ENCODE results near the gene DACT1. TPM values are rescaled to one million over a fixed set of nuclear protein-coding genes. Genes with fewer than 3 reads are reported as not detected.

DACT1 gene
- total RNA-seq, 2 experiments from 2014 or later, result 0.58 to 1.1 TPM

- POLR2A ChIA-PET, result interaction anchor here (0.5 kb wide), 1 partner anchor 634 kb away, joined by 3 read pairs; no protein-coding TSS in a partner anchor
- peaks cover 54% of the 10 kb centered on the region for H3K27me3 Mint-ChIP-seq (ENCODE audit: low read depth)
- CTCF ChIA-PET, result interaction anchor here (7.2 kb wide), 1 partner anchor 137 kb away, joined by 39 read pairs; no protein-coding TSS in a partner anchor
- DNase-seq (peak; percentile 27), ATAC-seq (peak; percentile 55)
- H3K27ac Mint-ChIP-seq, result no peak overlapping the region
- H3K4me1 Mint-ChIP-seq (ENCODE audit: low read depth), result peaks cover 24% of the 10 kb centered on the region
- peak overlapping the region; percentile 67 for H3K4me3 Mint-ChIP-seq
- H3K9me3 Mint-ChIP-seq (ENCODE audit: insufficient read depth), result no peaks in the 10 kb centered on the region
- no peaks in the 10 kb centered on the region for H3K36me3 Mint-ChIP-seq (ENCODE audit: low read depth)
Measured at GRCh38 chr14:58638231-58639197, 752 bp downstream of the DACT1 start.

DNA sequence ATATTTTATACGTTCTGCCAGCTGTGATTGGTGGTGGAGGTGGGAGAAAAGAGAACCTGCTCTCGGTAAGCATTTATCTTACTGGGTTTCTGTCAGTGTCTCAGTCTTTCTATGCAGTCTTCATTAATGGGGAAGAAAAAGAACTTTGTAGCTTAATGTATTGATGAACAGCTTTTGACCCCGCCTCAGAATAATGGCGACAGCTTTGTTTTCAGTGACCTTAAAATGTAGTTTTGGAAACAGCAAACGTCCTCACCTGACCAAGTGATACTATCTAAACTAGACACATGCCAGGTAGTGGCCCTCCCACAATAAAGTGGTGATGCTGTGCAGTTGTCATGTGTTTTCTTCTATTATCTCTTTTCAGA, 1.4 kb downstream of the DACT1 start:
- Mint-ChIP-seq H3K36me3 (ENCODE audit: low read depth) (no peaks in the 10 kb centered on the region), H3K27ac (no peak overlapping the region), H3K4me1 (ENCODE audit: low read depth) (peaks cover 24% of the 10 kb centered on the region), H3K4me3 (peak overlapping the region; percentile 67), H3K9me3 (ENCODE audit: insufficient read depth) (no peaks in the 10 kb centered on the region), H3K27me3 (ENCODE audit: low read depth) (peaks cover 48% of the 10 kb centered on the region)
- ChIA-PET CTCF (interaction anchor here (7.2 kb wide), 1 partner anchor 137 kb away, joined by 39 read pairs; no protein-coding TSS in a partner anchor), POLR2A (no interaction called here)
- no peak for DNase-seq
- no peak for ATAC-seq

- DNase-seq (no peak), ATAC-seq (no peak)
- Mint-ChIP-seq H3K27me3 (ENCODE audit: low read depth) (peaks cover 41% of the 10 kb centered on the region), H3K4me3 (no peak overlapping the region), H3K4me1 (ENCODE audit: low read depth) (peaks cover 22% of the 10 kb centered on the region), H3K27ac (no peak overlapping the region), H3K9me3 (ENCODE audit: insufficient read depth) (no peaks in the 10 kb centered on the region), H3K36me3 (ENCODE audit: low read depth) (no peaks in the 10 kb centered on the region)
- ChIA-PET POLR2A (no interaction called here), CTCF (interaction anchor here (7.2 kb wide), 1 partner anchor 138 kb away, joined by 39 read pairs; no protein-coding TSS in a partner anchor)
Measured at GRCh38 chr14:58639842-58640484, 2.2 kb downstream of the DACT1 start.

GRCh38 chr14:58640959-58641358, 3.2 kb downstream of the DACT1 start:
- no peaks in the 10 kb centered on the region for H3K9me3 Mint-ChIP-seq (ENCODE audit: insufficient read depth)
- ChIA-PET POLR2A (no interaction called here), CTCF (interaction anchor here (0.7 to 7.2 kb wide), 3 partner anchors 45 to 139 kb away, joined by 3 to 39 read pairs (median 3); no protein-coding TSS in a partner anchor)
- H3K27me3 Mint-ChIP-seq (ENCODE audit: low read depth), result peaks cover 36% of the 10 kb centered on the region
- H3K4me3 Mint-ChIP-seq, result no peak overlapping the region
- peaks cover 21% of the 10 kb centered on the region for H3K4me1 Mint-ChIP-seq (ENCODE audit: low read depth)
- no peak for ATAC-seq
- H3K27ac Mint-ChIP-seq, result no peak overlapping the region
- no peaks in the 10 kb centered on the region for H3K36me3 Mint-ChIP-seq (ENCODE audit: low read depth)
- DNase-seq, result no peak

- ChIA-PET CTCF (interaction anchor here (1.6 to 7.2 kb wide), 2 partner anchors 45 to 140 kb away, joined by 3 to 39 read pairs; no protein-coding TSS in a partner anchor), POLR2A (no interaction called here)
- no peaks in the 10 kb centered on the region for H3K36me3 Mint-ChIP-seq (ENCODE audit: low read depth)
Measured at GRCh38 chr14:58641509-58641908, 3.7 kb downstream of the DACT1 start.

DNA sequence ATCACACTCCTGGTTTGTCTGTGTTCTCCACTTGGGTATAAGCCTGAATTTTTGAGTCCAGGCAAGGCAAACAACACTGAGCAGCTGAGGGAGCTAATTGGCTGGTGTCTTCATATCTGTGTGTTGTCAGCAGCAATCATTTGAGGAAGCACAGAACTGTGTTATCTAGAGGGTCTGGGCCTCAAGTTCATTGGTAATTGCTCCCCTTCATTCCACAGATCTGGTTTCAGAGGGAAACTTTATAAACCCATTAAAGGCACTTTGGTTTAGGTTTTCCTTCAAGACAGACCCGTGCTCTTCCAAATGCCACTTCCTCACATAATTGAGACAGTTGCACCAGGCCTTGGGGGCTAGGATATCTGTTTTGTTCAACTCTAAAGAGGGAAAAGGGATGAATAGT, 5.6 kb downstream of the DACT1 start:
- no peaks in the 10 kb centered on the region for H3K9me3 Mint-ChIP-seq (ENCODE audit: insufficient read depth)
- CTCF ChIA-PET, result interaction anchor here (1.2 kb wide), 1 partner anchor 142 kb away, joined by 3 read pairs; no protein-coding TSS in a partner anchor
- H3K4me3 Mint-ChIP-seq, result no peak overlapping the region
- H3K27me3 Mint-ChIP-seq (ENCODE audit: low read depth), result peaks cover 20% of the 10 kb centered on the region
- H3K4me1 Mint-ChIP-seq (ENCODE audit: low read depth), result peaks cover 15% of the 10 kb centered on the region
- POLR2A ChIA-PET, result no interaction called here
- DNase-seq (no peak), ATAC-seq (no peak)
- H3K36me3 Mint-ChIP-seq (ENCODE audit: low read depth), result no peaks in the 10 kb centered on the region
- H3K27ac Mint-ChIP-seq, result no peak overlapping the region

More at GRCh38 chr14:58641509-58641908, 3.7 kb downstream of the DACT1 start:
- H3K4me1 Mint-ChIP-seq (ENCODE audit: low read depth), result peaks cover 21% of the 10 kb centered on the region
- no peak for ATAC-seq
- no peak overlapping the region for H3K27ac Mint-ChIP-seq
- no peak overlapping the region for H3K4me3 Mint-ChIP-seq
- H3K27me3 Mint-ChIP-seq (ENCODE audit: low read depth), result peaks cover 30% of the 10 kb centered on the region
- DNase-seq, result no peak
- no peaks in the 10 kb centered on the region for H3K9me3 Mint-ChIP-seq (ENCODE audit: insufficient read depth)

- CTCF ChIA-PET, result no interaction called here
- Mint-ChIP-seq H3K4me1 (ENCODE audit: low read depth) (peaks cover 3% of the 10 kb centered on the region), H3K27ac (no peak overlapping the region), H3K36me3 (ENCODE audit: low read depth) (no peaks in the 10 kb centered on the region), H3K4me3 (no peak overlapping the region), H3K9me3 (ENCODE audit: insufficient read depth) (no peaks in the 10 kb centered on the region), H3K27me3 (ENCODE audit: low read depth) (peaks cover 2% of the 10 kb centered on the region)
- DNase-seq (no peak), ATAC-seq (no peak)
- POLR2A ChIA-PET, result no interaction called here
Measured at GRCh38 chr14:58645641-58646040, 7.9 kb downstream of the DACT1 start.

- H3K36me3 Mint-ChIP-seq (ENCODE audit: low read depth), result no peaks in the 10 kb centered on the region
Measured at GRCh38 chr14:58646479-58646878, 8.7 kb downstream of the DACT1 start.

GRCh38 chr14:58647777-58648176, 10.0 kb downstream of the DACT1 start:
- Mint-ChIP-seq H3K4me3 (no peak overlapping the region), H3K36me3 (ENCODE audit: low read depth) (no peaks in the 10 kb centered on the region), H3K4me1 (ENCODE audit: low read depth) (no peaks in the 10 kb centered on the region), H3K27ac (no peak overlapping the region), H3K27me3 (ENCODE audit: low read depth) (no peaks in the 10 kb centered on the region), H3K9me3 (ENCODE audit: insufficient read depth) (no peaks in the 10 kb centered on the region)
- ATAC-seq (no peak), DNase-seq (no peak)
- POLR2A ChIA-PET, result no interaction called here
- CTCF ChIA-PET, result no interaction called here

More at GRCh38 chr14:58646479-58646878, 8.7 kb downstream of the DACT1 start:
- Mint-ChIP-seq H3K27ac (no peak overlapping the region), H3K27me3 (ENCODE audit: low read depth) (no peaks in the 10 kb centered on the region), H3K4me1 (ENCODE audit: low read depth) (no peaks in the 10 kb centered on the region), H3K4me3 (no peak overlapping the region), H3K9me3 (ENCODE audit: insufficient read depth) (no peaks in the 10 kb centered on the region)
- POLR2A ChIA-PET, result no interaction called here
- ATAC-seq, result no peak
- CTCF ChIA-PET, result no interaction called here
- no peak for DNase-seq

DNA sequence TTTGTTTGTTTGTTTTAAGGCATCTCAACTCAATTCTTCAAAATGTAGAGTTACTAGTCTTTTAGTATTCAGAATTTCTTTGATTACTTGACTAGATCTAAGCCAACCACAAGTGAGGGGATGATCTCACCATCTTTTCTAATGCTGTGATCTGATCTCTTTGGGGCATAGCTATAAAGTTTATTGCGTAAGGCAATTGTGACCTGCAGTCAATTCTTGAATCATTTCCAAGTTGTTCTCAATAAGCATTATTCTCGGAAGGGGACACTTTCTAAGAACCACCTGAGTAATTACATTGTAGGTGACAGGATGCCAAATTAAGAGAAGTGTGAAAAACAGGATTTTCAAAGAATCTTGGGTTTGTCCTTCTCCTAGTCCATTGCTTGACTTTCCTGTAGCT, 13.1 kb downstream of the DACT1 start:
- Mint-ChIP-seq H3K4me3 (no peak overlapping the region), H3K9me3 (ENCODE audit: insufficient read depth) (no peaks in the 10 kb centered on the region), H3K4me1 (ENCODE audit: low read depth) (no peaks in the 10 kb centered on the region), H3K36me3 (ENCODE audit: low read depth) (no peaks in the 10 kb centered on the region), H3K27me3 (ENCODE audit: low read depth) (peaks cover 3% of the 10 kb centered on the region), H3K27ac (no peak overlapping the region)
- CTCF ChIA-PET, result no interaction called here
- POLR2A ChIA-PET, result no interaction called here
- no peak for ATAC-seq
- no peak for DNase-seq

DNA sequence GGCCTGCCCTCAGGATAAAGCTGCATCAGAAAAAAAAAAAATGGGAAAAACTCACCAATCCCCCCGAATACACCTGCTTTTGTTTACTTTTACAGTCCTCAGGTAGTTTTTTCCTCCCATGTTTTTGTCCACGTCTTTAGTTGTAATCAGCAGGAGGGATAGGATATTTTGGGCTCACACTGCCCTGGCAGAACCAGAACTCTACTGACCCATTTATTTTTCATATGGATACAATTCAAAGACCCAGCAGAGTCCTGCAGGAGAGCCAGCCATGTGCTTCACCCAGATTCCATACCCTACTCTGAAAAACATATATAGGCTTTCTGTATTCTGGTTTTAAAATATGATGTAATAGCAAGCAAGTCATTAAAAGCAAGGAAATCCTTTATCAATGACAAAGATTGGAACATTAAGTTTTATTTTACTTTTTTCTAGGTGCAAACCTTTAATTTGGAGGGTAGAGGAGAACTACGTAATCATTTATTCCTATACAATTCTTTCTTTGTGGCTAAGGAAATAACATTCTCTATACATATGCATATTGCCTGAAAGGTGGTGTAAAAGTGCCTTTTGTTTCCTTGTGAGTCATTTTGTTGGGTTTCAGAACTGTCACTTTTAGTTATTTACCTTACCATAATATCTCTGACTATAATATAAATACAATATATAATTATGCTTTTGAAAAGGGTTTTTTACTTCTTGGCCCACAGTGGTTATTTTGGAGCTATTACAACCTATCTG, 19.1 kb downstream of the DACT1 start:
- Mint-ChIP-seq H3K4me1 (ENCODE audit: low read depth) (peaks cover 4% of the 10 kb centered on the region), H3K27ac (no peak overlapping the region), H3K9me3 (ENCODE audit: insufficient read depth) (no peaks in the 10 kb centered on the region), H3K4me3 (no peak overlapping the region), H3K27me3 (ENCODE audit: low read depth) (peaks cover 5% of the 10 kb centered on the region), H3K36me3 (ENCODE audit: low read depth) (no peaks in the 10 kb centered on the region)
- ATAC-seq (no peak), DNase-seq (no peak)
- CTCF ChIA-PET, result no interaction called here
- POLR2A ChIA-PET, result no interaction called here

Measured in activated CD8-positive, alpha-beta T cell treated with anti-CD3 and anti-CD28 coated beads, Interleukin-2, amount 10 ng/mL, durations not matched to agents 7 days and 5 days (primary cell).